C4-2B (cell line): ENCODE data around the gene CCDC9B.

Source experiments
- ZFX ChIP-seq: fragments of 450-650 bp; IDR thresholded peaks from 2 replicates; pipeline ENCODE4 v1.6.1; 2017
- TF ChIP-seq, protein P1 (sequence below): fragments of 450-650 bp; conservative IDR thresholded peaks from 2 replicates; pipeline ENCODE4 v1.5.1; 2017; ENCODE audit warnings: mild to moderate bottlenecking

DNA sequence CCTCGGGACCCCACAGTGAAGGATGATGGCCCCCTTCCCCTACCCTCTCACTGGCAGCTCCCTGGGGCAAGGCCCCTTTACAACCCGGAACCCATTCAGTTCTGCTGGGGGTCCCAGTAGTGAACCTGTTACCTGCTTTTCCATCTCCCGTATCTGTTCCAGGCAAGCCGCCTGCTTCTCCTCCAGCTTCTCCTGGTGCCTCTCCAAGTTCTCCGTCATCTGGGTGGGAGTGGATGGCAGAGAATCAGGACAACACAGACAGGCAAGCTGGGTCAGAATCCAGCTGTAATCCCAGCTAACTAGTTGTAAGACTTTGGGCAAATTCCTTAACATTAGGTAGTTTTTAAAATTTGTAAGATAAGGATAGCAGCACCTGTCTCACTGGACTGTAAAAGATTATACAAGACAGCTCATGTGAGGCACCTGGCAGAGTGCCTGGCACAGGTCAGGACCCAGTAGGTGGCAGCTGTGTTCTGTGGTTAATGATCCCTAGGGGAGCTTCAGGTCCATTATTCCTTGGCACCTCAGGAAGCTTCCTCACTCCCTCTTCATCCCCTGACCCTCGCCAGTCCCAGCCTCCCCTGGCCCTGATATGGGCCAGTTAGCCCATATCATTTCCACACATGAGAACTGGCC lies 51.5 kb downstream of the CCDC9B start:
- TF ChIP-seq, protein P1, sequence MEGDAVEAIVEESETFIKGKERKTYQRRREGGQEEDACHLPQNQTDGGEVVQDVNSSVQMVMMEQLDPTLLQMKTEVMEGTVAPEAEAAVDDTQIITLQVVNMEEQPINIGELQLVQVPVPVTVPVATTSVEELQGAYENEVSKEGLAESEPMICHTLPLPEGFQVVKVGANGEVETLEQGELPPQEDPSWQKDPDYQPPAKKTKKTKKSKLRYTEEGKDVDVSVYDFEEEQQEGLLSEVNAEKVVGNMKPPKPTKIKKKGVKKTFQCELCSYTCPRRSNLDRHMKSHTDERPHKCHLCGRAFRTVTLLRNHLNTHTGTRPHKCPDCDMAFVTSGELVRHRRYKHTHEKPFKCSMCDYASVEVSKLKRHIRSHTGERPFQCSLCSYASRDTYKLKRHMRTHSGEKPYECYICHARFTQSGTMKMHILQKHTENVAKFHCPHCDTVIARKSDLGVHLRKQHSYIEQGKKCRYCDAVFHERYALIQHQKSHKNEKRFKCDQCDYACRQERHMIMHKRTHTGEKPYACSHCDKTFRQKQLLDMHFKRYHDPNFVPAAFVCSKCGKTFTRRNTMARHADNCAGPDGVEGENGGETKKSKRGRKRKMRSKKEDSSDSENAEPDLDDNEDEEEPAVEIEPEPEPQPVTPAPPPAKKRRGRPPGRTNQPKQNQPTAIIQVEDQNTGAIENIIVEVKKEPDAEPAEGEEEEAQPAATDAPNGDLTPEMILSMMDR = no peak
- TF ChIP-seq ZFX = no peak
